Upper lobe of left lung (tissue), 4 donors: ENCODE data around the gene CCNY.
"Not testable (repeated sequence)": the region's sequence is repeated elsewhere in the genome, so short reads cannot be mapped to it uniquely, and the experiment has no call there.

ENCODE experiments used
- CTCF ChIP-seq, 6 experiments: fragments of 450-650 bp in 4 of 6; fragments of 200-600 bp in 2 of 6; sonication (generic) in 2 of 6; IDR thresholded peaks; one replicate each; pipeline ENCODE4 v1.5.1; 2016 to 2019; ENCODE audit warnings: antibody characterized with exemption in 6 of 6
- EP300 ChIP-seq, 4 donors: sonication (generic); formaldehyde crosslinking; IDR thresholded peaks; one replicate each; pipeline ENCODE4 v1.5.1; 2017; ENCODE audit warnings: antibody characterized with exemption in 4 of 4, control low read depth in 2 of 4
- POLR2AphosphoS5 ChIP-seq, 2 donors: sonication (generic); formaldehyde crosslinking; IDR thresholded peaks; one replicate each; pipeline ENCODE4 v1.5.1; 2017; ENCODE audit warnings: antibody characterized with exemption in 2 of 2

- not testable (repeated sequence) for TF ChIP-seq EP300, CTCF, POLR2AphosphoS5 (IDR thresholded peaks at IDR 0.05)
Observed at GRCh38 chr10:35403491-35403890, 67.2 kb downstream of the CCNY start.
